IPS-15b (cell line): Measurements from ENCODE around the gene NCOA3.

Source experiments
- H3K27me3 ChIP-seq: one replicate; pipeline ENCODE4 v1.6.1; 2013; ENCODE audit warnings: low read length; ENCODE audit not compliant: control insufficient read depth, insufficient read depth
- H3K36me3 ChIP-seq: one replicate; pipeline ENCODE4 v1.6.1; 2013; ENCODE audit warnings: low read length; ENCODE audit not compliant: control insufficient read depth, insufficient read depth
- H3K4me1 ChIP-seq: one replicate; pipeline ENCODE4 v1.6.1; 2013; ENCODE audit warnings: mild to moderate bottlenecking, low read length; ENCODE audit not compliant: control insufficient read depth, insufficient read depth
- H3K4me3 ChIP-seq: one replicate; pipeline ENCODE4 v1.5.1; 2013; ENCODE audit warnings: low read depth, low read length
- H3K9ac ChIP-seq: one replicate; pipeline ENCODE4 v1.6.1; 2013; ENCODE audit warnings: low read depth, mild to moderate bottlenecking, low read length
- H3K9me3 ChIP-seq: one replicate; pipeline ENCODE4 v1.6.1; 2013; ENCODE audit warnings: mild to moderate bottlenecking, low read length; ENCODE audit not compliant: control insufficient read depth, insufficient read depth

Gene NCOA3

GRCh38 chr20:47645632-47646031, 143.9 kb downstream of the NCOA3 start:
- Histone ChIP-seq H3K27me3 (no peaks in the 10 kb centered on the region), H3K4me3 (no peak overlapping the region), H3K4me1 (peaks cover 15% of the 10 kb centered on the region), H3K36me3 (peaks cover 5% of the 10 kb centered on the region), H3K9ac (no peak overlapping the region), H3K9me3 (no peaks in the 10 kb centered on the region)

- no peak overlapping the region for H3K4me3 ChIP-seq
- H3K9me3 ChIP-seq = no peaks in the 10 kb centered on the region
- H3K36me3 ChIP-seq = peaks cover 1% of the 10 kb centered on the region
- no peak overlapping the region for H3K9ac ChIP-seq
- peaks cover 15% of the 10 kb centered on the region for H3K4me1 ChIP-seq
- H3K27me3 ChIP-seq = no peaks in the 10 kb centered on the region
These were observed 146.3 kb downstream of the NCOA3 start for GRCh38 chr20:47647994-47648393.

GRCh38 chr20:47648943-47649342, 147.3 kb downstream of the NCOA3 start:
- H3K9ac ChIP-seq = no peak overlapping the region
- H3K27me3 ChIP-seq = no peaks in the 10 kb centered on the region
- H3K4me1 ChIP-seq = peaks cover 15% of the 10 kb centered on the region
- H3K36me3 ChIP-seq = no peaks in the 10 kb centered on the region
- no peak overlapping the region for H3K4me3 ChIP-seq
- H3K9me3 ChIP-seq = no peaks in the 10 kb centered on the region

GRCh38 chr20:47652301-47652700, 150.6 kb downstream of the NCOA3 start:
- no peak overlapping the region for H3K9ac ChIP-seq
- peaks cover 25% of the 10 kb centered on the region for H3K4me1 ChIP-seq
- no peaks in the 10 kb centered on the region for H3K27me3 ChIP-seq
- no peaks in the 10 kb centered on the region for H3K9me3 ChIP-seq
- no peaks in the 10 kb centered on the region for H3K36me3 ChIP-seq
- H3K4me3 ChIP-seq = no peak overlapping the region

GRCh38 chr20:47652794-47653193, 151.1 kb downstream of the NCOA3 start:
- Histone ChIP-seq H3K9me3 (no peaks in the 10 kb centered on the region), H3K4me1 (peaks cover 25% of the 10 kb centered on the region), H3K36me3 (no peaks in the 10 kb centered on the region), H3K4me3 (no peak overlapping the region), H3K27me3 (no peaks in the 10 kb centered on the region), H3K9ac (no peak overlapping the region)

- Histone ChIP-seq H3K9me3 (no peaks in the 10 kb centered on the region), H3K4me3 (no peak overlapping the region), H3K4me1 (peaks cover 21% of the 10 kb centered on the region), H3K36me3 (peaks cover 1% of the 10 kb centered on the region), H3K27me3 (no peaks in the 10 kb centered on the region), H3K9ac (no peak overlapping the region)
These were observed 152.2 kb downstream of the NCOA3 start for GRCh38 chr20:47653869-47654268.

- H3K9me3 ChIP-seq = no peaks in the 10 kb centered on the region
- H3K36me3 ChIP-seq = peaks cover 6% of the 10 kb centered on the region
- H3K4me3 ChIP-seq = no peak overlapping the region
- no peaks in the 10 kb centered on the region for H3K27me3 ChIP-seq
- no peak overlapping the region for H3K9ac ChIP-seq
- peaks cover 16% of the 10 kb centered on the region for H3K4me1 ChIP-seq
These were observed 152.7 kb downstream of the NCOA3 start for GRCh38 chr20:47654370-47654769.

GRCh38 chr20:47655635-47656034, 153.9 kb downstream of the NCOA3 start:
- Histone ChIP-seq H3K4me3 (no peak overlapping the region), H3K36me3 (peaks cover 8% of the 10 kb centered on the region), H3K27me3 (no peaks in the 10 kb centered on the region)

GRCh38 chr20:47656318-47656717, 154.6 kb downstream of the NCOA3 start:
- H3K36me3 ChIP-seq = peaks cover 13% of the 10 kb centered on the region

More at GRCh38 chr20:47655635-47656034, 153.9 kb downstream of the NCOA3 start:
- H3K9me3 ChIP-seq = no peaks in the 10 kb centered on the region
- H3K4me1 ChIP-seq = peaks cover 10% of the 10 kb centered on the region
- no peak overlapping the region for H3K9ac ChIP-seq

GRCh38 chr20:47659904-47660601, 158.4 kb downstream of the NCOA3 start:
- H3K9me3 ChIP-seq = no peaks in the 10 kb centered on the region
- H3K9ac ChIP-seq = no peak overlapping the region
- H3K36me3 ChIP-seq = peaks cover 28% of the 10 kb centered on the region
- no peaks in the 10 kb centered on the region for H3K27me3 ChIP-seq
- peaks cover 5% of the 10 kb centered on the region for H3K4me1 ChIP-seq
- H3K4me3 ChIP-seq = no peak overlapping the region

More at GRCh38 chr20:47656318-47656717, 154.6 kb downstream of the NCOA3 start:
- Histone ChIP-seq H3K9me3 (no peaks in the 10 kb centered on the region), H3K9ac (no peak overlapping the region), H3K4me1 (peaks cover 10% of the 10 kb centered on the region), H3K4me3 (no peak overlapping the region), H3K27me3 (no peaks in the 10 kb centered on the region)

GRCh38 chr20:47660602-47660905, 158.9 kb downstream of the NCOA3 start:
- H3K27me3 ChIP-seq = no peaks in the 10 kb centered on the region
- H3K36me3 ChIP-seq = peaks cover 28% of the 10 kb centered on the region
- no peak overlapping the region for H3K4me3 ChIP-seq
- H3K9me3 ChIP-seq = no peaks in the 10 kb centered on the region
- peaks cover 3% of the 10 kb centered on the region for H3K4me1 ChIP-seq
- no peak overlapping the region for H3K9ac ChIP-seq

GRCh38 chr20:47660983-47661700, 159.5 kb downstream of the NCOA3 start:
- Histone ChIP-seq H3K36me3 (peaks cover 34% of the 10 kb centered on the region), H3K27me3 (no peaks in the 10 kb centered on the region), H3K9ac (no peak overlapping the region), H3K9me3 (no peaks in the 10 kb centered on the region), H3K4me3 (no peak overlapping the region), H3K4me1 (peaks cover 3% of the 10 kb centered on the region)
